GM23338 (cell line): Measurements from ENCODE around the gene TRIM28.

Source experiments
- CREB1 ChIP-seq: fragments of 250-450 bp; sonication (Bioruptor Pico); IDR thresholded peaks from 2 replicates; pipeline ENCODE4 v1.5.0; 2020; ENCODE audit warnings: low read depth, mild to moderate bottlenecking, moderate library complexity
- EZH2 ChIP-seq: fragments of 200-600 bp; sonication (generic); IDR thresholded peaks from one replicate; pipeline ENCODE4 v1.8.0; 2017; ENCODE audit warnings: antibody characterized with exemption, mild to moderate bottlenecking, low read depth; ENCODE audit not compliant: unreplicated experiment
- EZH2phosphoT487 ChIP-seq: fragments of 200-600 bp; sonication (generic); IDR thresholded peaks from one replicate; pipeline ENCODE4 v1.8.1; 2018; ENCODE audit warnings: antibody characterized with exemption; ENCODE audit not compliant: unreplicated experiment
- POLR2AphosphoS5 ChIP-seq: IDR thresholded peaks from 2 replicates; pipeline ENCODE4 v1.6.1; 2016; ENCODE audit warnings: antibody characterized with exemption, low read depth
- REST ChIP-seq: IDR thresholded peaks from one replicate; pipeline ENCODE4 v1.6.1; 2018; ENCODE audit warnings: antibody characterized with exemption; ENCODE audit not compliant: unreplicated experiment
- STAT1 ChIP-seq: IDR thresholded peaks from one replicate; pipeline ENCODE4 v1.6.1; 2016; ENCODE audit warnings: antibody characterized with exemption; ENCODE audit not compliant: unreplicated experiment
- ZNF331 ChIP-seq: fragments of 250-450 bp; sonication (Bioruptor Pico); IDR thresholded peaks from 2 replicates; pipeline ENCODE4 v1.5.0; 2020; ENCODE audit warnings: low read depth, mild to moderate bottlenecking, moderate library complexity
- TF ChIP-seq, protein P1 (sequence below), 2 experiments: fragments of 200-600 bp in 1 of 2; sonication (generic) in 1 of 2; conservative IDR thresholded peaks; 2 replicates each; pipeline versions ENCODE4 v1.5.1 to v1.6.1; 2016 to 2017; ENCODE audit warnings: antibody characterized with exemption in 2 of 2, low read depth in 2 of 2, mild to moderate bottlenecking in 2 of 2, moderate library complexity in 1 of 2

DNA sequence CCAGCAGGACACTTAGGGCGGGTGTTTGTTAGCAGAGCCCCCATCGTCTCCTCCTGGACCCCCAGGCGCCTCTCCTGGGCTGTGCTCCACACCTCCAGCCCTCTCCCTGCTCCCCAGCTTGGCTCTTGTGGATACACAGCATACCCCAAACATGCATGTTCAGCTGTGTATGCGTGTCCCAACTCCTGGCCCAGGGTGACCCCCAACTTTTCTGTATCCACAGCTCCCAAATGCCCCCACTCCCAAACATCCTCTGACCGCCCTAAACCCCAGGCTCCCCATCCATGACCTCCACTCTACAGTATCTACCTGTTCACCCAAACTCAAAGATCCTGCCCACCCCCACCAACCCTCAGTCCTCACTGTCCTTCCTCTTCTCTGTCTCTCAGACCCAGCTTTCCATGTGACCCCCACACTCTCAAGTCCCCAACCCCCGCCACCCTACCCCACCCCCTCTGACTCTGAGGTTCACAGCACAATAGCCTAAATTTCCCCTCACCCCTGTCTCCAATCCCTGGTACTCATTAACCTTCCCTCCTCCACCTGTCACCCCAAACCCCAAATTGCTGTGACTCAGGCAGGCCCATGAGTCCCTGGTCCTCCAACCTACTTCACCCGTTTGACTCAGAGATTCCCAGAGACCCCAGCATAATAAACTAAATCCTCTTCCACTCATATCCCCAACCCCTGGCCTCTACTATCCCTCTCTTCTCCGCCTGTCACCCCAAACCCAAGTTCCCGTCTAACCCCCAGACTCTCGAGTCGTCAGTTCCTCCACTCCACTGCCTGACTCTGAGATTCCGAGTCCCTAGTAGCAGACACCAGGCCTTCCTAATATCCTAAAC, 13.6 kb downstream of the TRIM28 start:
- TF ChIP-seq EZH2phosphoT487 (no peak), REST (no peak), POLR2AphosphoS5 (no peak), EZH2 (no peak), ZNF331 (CRISPR knock-in tag) (no peak), CREB1 (CRISPR knock-in tag) (no peak), STAT1 (no peak)
- TF ChIP-seq, protein P1, sequence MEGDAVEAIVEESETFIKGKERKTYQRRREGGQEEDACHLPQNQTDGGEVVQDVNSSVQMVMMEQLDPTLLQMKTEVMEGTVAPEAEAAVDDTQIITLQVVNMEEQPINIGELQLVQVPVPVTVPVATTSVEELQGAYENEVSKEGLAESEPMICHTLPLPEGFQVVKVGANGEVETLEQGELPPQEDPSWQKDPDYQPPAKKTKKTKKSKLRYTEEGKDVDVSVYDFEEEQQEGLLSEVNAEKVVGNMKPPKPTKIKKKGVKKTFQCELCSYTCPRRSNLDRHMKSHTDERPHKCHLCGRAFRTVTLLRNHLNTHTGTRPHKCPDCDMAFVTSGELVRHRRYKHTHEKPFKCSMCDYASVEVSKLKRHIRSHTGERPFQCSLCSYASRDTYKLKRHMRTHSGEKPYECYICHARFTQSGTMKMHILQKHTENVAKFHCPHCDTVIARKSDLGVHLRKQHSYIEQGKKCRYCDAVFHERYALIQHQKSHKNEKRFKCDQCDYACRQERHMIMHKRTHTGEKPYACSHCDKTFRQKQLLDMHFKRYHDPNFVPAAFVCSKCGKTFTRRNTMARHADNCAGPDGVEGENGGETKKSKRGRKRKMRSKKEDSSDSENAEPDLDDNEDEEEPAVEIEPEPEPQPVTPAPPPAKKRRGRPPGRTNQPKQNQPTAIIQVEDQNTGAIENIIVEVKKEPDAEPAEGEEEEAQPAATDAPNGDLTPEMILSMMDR (conservative IDR thresholded peaks at IDR 0.05; ENCODE audit: low read depth in 2 of 2): no peak
